H1 (cell line): Measurements from ENCODE around the gene FRMD5. TPM values are rescaled to one million over a fixed set of nuclear protein-coding genes. Genes with fewer than 3 reads are reported as not detected.

Experiments used
- CHD2 ChIP-seq: IDR thresholded peaks from 2 replicates; pipeline ENCODE4 v1.6.1; 2012; ENCODE audit warnings: low read length, improper control_type of control experiment
- CTCF ChIP-seq, 3 experiments: IDR thresholded peaks; 1 replicate in 2 of 3; 2 replicates in 1 of 3; pipeline versions ENCODE4 v1.5.1 to v1.6.1; 2011; ENCODE audit warnings: low read length in 3 of 3, mild to moderate bottlenecking in 3 of 3, inconsistent platforms in 2 of 3, low read depth in 1 of 3, moderate library complexity in 1 of 3; ENCODE audit not compliant: insufficient read depth in 1 of 3; ENCODE audit errors: control extremely low read depth in 1 of 3
- FOSL1 ChIP-seq: IDR thresholded peaks from 2 replicates; pipeline ENCODE4 v1.6.1; 2011; ENCODE audit warnings: mild to moderate bottlenecking, low read depth, low read length, moderate library complexity; ENCODE audit not compliant: insufficient read depth
- HDAC2 ChIP-seq, 2 experiments: fragments of 300-600 bp in 1 of 2; sonication (generic) in 1 of 2; IDR thresholded peaks; 2 replicates each; pipeline ENCODE4 v1.6.1; 2011 to 2012; ENCODE audit warnings: low read depth in 2 of 2, low read length in 2 of 2, mild to moderate bottlenecking in 2 of 2, moderate library complexity in 2 of 2, borderline replicate concordance in 1 of 2, inconsistent platforms in 1 of 2
- KDM4A ChIP-seq: IDR thresholded peaks from one replicate; pipeline ENCODE4 v1.7.1; 2012; ENCODE audit warnings: low read depth, mild to moderate bottlenecking, moderate library complexity, low read length, inconsistent platforms; ENCODE audit not compliant: severe bottlenecking
- MAFK ChIP-seq: IDR thresholded peaks from 2 replicates; pipeline ENCODE4 v1.6.1; 2012; ENCODE audit warnings: low read depth, mild to moderate bottlenecking, improper control_type of control experiment, low read length
- RBBP5 ChIP-seq: IDR thresholded peaks from 2 replicates; pipeline ENCODE4 v1.7.1; 2012; ENCODE audit warnings: low read depth, mild to moderate bottlenecking, inconsistent platforms, low read length, moderate library complexity, borderline replicate concordance
- SRF ChIP-seq: IDR thresholded peaks from 2 replicates; pipeline ENCODE4 v1.6.1; 2011; ENCODE audit warnings: mild to moderate bottlenecking, low read depth, low read length, moderate library complexity
- polyA plus RNA-seq, 7 experiments: library from polyadenylated mRNA; depleted of rRNA in 3 of 7; stranded (reverse) in 5 of 7; unstranded in 2 of 7; fragments of >200 nt in 5 of 7; fragments of 200-250 nt in 2 of 7; gene quantifications; 1 replicate in 5 of 7; 2 replicates in 1 of 7; 4 replicates in 1 of 7; pipeline versions ENCODE4 v1.2.1 to v1.2.3, GENCODE V29; 2011 to 2013; ENCODE audit warnings: missing spikeins in 2 of 7, mixed read lengths in 2 of 7
- total RNA-seq: library from RNA; stranded (reverse); fragmentation: NEBNext Ultra II Directional; extraction: Animal tissue kit (Norgen Biotek cat#: 25700); gene quantifications from 2 replicates; pipeline ENCODE4 v1.2.1, GENCODE V29; 2021
- TF ChIP-seq, protein P1 (sequence below): fragments of 300-600 bp; sonication (generic); IDR thresholded peaks from 2 replicates; pipeline ENCODE4 v1.7.1; 2012; ENCODE audit warnings: low read length, moderate library complexity, mild to moderate bottlenecking, inconsistent platforms; ENCODE audit not compliant: insufficient replicate concordance

The FRMD5 gene
- total and polyA plus RNA-seq, 2 of the 8 experiments (the other 6 are each of a cell fraction or from before 2014, with no cell fraction given): 10.1 to 12.6 TPM

DNA sequence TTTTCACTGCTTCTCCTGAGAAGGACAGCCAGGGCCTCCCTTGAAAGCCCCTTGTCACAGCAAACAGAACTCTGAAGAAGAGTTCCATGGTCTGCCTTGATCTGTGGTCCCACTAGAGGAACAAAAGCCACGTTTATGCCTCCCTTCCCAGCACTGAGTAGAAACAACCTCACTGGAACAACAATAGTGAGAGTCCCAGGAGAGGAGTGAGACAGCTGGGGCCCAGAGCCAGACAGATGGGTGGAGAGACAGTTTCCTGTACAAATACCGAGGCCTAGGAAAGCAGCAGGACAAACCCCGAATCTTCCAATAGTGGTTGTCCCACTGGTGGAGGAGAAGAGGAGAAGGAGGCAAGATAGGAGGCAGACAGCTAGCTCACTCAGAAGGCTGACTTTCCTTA is 262.2 kb downstream of the FRMD5 start (continued):
- TF ChIP-seq, protein P1, sequence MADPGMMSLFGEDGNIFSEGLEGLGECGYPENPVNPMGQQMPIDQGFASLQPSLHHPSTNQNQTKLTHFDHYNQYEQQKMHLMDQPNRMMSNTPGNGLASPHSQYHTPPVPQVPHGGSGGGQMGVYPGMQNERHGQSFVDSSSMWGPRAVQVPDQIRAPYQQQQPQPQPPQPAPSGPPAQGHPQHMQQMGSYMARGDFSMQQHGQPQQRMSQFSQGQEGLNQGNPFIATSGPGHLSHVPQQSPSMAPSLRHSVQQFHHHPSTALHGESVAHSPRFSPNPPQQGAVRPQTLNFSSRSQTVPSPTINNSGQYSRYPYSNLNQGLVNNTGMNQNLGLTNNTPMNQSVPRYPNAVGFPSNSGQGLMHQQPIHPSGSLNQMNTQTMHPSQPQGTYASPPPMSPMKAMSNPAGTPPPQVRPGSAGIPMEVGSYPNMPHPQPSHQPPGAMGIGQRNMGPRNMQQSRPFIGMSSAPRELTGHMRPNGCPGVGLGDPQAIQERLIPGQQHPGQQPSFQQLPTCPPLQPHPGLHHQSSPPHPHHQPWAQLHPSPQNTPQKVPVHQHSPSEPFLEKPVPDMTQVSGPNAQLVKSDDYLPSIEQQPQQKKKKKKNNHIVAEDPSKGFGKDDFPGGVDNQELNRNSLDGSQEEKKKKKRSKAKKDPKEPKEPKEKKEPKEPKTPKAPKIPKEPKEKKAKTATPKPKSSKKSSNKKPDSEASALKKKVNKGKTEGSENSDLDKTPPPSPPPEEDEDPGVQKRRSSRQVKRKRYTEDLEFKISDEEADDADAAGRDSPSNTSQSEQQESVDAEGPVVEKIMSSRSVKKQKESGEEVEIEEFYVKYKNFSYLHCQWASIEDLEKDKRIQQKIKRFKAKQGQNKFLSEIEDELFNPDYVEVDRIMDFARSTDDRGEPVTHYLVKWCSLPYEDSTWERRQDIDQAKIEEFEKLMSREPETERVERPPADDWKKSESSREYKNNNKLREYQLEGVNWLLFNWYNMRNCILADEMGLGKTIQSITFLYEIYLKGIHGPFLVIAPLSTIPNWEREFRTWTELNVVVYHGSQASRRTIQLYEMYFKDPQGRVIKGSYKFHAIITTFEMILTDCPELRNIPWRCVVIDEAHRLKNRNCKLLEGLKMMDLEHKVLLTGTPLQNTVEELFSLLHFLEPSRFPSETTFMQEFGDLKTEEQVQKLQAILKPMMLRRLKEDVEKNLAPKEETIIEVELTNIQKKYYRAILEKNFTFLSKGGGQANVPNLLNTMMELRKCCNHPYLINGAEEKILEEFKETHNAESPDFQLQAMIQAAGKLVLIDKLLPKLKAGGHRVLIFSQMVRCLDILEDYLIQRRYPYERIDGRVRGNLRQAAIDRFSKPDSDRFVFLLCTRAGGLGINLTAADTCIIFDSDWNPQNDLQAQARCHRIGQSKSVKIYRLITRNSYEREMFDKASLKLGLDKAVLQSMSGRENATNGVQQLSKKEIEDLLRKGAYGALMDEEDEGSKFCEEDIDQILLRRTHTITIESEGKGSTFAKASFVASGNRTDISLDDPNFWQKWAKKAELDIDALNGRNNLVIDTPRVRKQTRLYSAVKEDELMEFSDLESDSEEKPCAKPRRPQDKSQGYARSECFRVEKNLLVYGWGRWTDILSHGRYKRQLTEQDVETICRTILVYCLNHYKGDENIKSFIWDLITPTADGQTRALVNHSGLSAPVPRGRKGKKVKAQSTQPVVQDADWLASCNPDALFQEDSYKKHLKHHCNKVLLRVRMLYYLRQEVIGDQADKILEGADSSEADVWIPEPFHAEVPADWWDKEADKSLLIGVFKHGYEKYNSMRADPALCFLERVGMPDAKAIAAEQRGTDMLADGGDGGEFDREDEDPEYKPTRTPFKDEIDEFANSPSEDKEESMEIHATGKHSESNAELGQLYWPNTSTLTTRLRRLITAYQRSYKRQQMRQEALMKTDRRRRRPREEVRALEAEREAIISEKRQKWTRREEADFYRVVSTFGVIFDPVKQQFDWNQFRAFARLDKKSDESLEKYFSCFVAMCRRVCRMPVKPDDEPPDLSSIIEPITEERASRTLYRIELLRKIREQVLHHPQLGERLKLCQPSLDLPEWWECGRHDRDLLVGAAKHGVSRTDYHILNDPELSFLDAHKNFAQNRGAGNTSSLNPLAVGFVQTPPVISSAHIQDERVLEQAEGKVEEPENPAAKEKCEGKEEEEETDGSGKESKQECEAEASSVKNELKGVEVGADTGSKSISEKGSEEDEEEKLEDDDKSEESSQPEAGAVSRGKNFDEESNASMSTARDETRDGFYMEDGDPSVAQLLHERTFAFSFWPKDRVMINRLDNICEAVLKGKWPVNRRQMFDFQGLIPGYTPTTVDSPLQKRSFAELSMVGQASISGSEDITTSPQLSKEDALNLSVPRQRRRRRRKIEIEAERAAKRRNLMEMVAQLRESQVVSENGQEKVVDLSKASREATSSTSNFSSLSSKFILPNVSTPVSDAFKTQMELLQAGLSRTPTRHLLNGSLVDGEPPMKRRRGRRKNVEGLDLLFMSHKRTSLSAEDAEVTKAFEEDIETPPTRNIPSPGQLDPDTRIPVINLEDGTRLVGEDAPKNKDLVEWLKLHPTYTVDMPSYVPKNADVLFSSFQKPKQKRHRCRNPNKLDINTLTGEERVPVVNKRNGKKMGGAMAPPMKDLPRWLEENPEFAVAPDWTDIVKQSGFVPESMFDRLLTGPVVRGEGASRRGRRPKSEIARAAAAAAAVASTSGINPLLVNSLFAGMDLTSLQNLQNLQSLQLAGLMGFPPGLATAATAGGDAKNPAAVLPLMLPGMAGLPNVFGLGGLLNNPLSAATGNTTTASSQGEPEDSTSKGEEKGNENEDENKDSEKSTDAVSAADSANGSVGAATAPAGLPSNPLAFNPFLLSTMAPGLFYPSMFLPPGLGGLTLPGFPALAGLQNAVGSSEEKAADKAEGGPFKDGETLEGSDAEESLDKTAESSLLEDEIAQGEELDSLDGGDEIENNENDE: no peak
- no peak for TF ChIP-seq FOSL1
- TF ChIP-seq CHD2: no peak
- TF ChIP-seq HDAC2 (IDR thresholded peaks at IDR 0.05; ENCODE audit: borderline replicate concordance in 1 of 2, low read depth in 2 of 2, low read length in 2 of 2): no peak
- TF ChIP-seq KDM4A: no peak
- TF ChIP-seq CTCF (IDR thresholded peaks at IDR 0.05; ENCODE audit: control extremely low read depth in 1 of 3, insufficient read depth in 1 of 3, low read depth in 1 of 3, low read length in 3 of 3): no peak
- no peak for TF ChIP-seq RBBP5
- no peak for TF ChIP-seq SRF
- no peak for TF ChIP-seq MAFK
